ENCODE measurements around the gene INCENP.

DNA sequence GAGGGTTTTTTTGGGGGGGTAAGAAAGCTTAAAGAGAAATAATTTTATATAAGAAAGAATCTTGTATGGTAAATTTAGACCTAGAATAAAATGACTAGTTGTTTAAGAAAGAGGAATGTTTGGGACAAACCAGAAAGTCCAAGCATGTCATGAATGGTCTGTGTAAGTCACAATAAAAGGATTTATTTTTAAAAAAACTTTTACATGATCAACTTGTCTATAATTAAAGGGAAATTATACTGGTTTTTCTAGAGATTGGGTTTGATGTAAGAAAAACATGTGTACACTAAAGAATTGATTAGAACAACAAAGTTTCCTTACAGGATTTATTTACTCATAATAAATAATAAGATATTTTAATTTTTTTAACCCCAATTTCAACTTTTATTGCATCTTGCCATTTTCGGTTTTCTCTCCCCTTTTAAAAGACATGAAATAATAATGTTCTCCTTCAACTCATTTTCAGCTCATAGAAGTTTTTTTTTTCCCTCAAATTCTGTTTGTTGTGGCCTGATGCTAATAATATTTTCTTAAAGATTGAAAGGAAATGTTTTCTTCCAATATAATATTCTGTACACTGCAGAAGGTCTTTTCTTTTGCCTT, 35.4 kb upstream of the INCENP start:
- TF ChIP-seq POLR2A (IDR thresholded peaks at IDR 0.05): no peak
- TF ChIP-seq, protein P1, sequence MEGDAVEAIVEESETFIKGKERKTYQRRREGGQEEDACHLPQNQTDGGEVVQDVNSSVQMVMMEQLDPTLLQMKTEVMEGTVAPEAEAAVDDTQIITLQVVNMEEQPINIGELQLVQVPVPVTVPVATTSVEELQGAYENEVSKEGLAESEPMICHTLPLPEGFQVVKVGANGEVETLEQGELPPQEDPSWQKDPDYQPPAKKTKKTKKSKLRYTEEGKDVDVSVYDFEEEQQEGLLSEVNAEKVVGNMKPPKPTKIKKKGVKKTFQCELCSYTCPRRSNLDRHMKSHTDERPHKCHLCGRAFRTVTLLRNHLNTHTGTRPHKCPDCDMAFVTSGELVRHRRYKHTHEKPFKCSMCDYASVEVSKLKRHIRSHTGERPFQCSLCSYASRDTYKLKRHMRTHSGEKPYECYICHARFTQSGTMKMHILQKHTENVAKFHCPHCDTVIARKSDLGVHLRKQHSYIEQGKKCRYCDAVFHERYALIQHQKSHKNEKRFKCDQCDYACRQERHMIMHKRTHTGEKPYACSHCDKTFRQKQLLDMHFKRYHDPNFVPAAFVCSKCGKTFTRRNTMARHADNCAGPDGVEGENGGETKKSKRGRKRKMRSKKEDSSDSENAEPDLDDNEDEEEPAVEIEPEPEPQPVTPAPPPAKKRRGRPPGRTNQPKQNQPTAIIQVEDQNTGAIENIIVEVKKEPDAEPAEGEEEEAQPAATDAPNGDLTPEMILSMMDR (IDR thresholded peaks at IDR 0.05): no peak

Data from Peyer's patch (tissue), 4 donors.